GM18867 (cell line): ENCODE data around the gene KCNK3.

ENCODE experiments used
- ATAC-seq: cut with Tn5 transposase; IDR thresholded peaks from one replicate; pipeline ENCODE4 v1.9.1; 2021; ENCODE audit warnings: mild to moderate bottlenecking, moderate library complexity; ENCODE audit not compliant: unreplicated experiment

Gene KCNK3

DNA sequence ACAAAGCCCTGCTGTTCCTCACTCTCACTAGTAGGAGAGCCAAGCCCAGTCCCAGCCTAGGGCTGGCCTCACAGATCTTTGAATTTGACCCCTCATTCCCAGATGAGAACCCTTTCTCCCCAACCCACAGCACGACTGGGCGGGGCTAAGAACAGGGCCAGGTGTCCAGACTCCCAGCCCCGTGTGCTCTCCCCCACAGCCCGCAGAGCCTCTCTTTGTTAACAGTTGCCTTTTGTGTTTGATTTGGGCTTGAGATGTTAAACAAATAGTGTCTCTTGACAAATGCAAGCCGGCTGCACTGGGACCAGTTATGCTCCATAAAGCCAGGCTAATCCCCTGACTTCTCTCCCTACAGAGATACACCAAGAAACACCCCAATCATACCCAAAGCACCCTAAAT lies 4.7 kb upstream of the KCNK3 start:
- no peak for ATAC-seq

DNA sequence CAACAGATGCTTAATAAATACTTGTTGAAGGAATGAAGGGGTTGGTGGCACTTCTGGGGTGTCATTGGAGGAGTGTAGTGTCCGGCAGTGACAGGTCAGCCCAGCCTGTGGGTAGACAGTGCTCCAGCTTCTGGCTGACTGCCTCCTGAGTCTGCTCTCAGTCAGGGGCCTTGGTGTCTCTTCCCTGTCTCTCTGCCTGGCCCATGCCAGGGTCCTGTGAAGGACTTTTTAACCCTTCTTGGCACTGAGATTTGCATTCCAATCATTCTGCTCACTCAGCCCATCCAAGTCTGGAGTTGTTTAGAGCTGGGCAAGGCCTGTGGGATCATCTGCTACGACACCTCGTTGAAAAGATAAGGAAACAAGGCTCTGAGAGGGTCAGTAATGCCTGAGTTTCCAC lies 1.4 kb upstream of the KCNK3 start:
- no peak for ATAC-seq

DNA sequence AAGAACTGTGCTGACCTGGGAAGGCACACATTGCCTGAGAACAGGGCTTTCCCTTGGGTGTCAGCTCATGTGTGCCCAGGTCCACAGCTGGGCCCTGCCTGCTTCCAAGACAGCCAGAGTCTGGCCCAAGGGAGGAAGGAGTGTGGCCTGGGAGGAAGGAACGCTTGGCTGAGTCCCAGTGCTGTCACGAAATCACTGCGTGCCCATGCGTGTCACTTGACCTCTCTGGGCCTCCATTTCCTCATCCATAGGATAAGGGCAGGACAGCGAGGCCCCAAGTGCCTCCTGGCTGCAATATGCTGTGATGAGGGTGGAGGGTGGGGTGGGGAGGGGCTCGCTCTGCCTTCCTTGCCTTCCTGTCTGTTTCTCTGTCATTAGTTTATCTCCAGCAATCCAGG lies 642 bp upstream of the KCNK3 start:
- no peak for ATAC-seq

DNA sequence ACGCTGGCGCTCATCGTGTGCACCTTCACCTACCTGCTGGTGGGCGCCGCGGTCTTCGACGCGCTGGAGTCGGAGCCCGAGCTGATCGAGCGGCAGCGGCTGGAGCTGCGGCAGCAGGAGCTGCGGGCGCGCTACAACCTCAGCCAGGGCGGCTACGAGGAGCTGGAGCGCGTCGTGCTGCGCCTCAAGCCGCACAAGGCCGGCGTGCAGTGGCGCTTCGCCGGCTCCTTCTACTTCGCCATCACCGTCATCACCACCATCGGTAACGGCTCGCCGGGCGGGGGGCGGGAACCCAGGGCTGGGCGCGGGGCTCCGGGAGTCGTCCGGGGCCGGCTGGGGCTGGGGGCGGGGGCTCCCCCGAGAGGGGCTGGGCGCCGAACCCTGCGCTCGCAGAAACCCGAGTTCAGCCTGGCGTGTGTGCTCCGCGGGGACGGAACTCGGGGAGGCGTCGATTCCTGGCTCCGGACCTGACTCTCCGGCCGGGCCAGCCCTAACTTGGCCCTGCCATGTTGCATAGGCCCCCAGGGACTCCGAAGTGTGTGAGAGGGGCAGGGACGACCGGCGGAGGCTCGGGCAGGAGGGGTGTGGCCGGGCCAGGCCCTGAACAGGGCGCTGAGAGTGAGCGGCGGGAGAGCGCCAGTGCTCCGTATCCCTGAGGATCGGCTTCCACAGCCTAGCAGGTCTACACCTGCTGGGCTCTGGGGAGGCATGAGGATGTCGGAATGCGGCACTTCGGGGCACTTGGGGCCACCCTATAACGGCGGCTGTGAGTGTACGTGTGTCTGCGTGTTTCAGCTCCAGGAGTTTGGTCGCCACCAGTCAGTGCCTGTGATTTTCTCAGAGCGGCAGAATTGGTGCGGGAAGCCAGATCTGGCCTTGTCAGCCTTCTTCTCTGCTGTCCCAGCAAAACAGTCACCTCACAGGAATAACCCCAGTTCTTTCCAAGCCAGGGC lies 651 bp downstream of the KCNK3 start:
- ATAC-seq = no peak

DNA sequence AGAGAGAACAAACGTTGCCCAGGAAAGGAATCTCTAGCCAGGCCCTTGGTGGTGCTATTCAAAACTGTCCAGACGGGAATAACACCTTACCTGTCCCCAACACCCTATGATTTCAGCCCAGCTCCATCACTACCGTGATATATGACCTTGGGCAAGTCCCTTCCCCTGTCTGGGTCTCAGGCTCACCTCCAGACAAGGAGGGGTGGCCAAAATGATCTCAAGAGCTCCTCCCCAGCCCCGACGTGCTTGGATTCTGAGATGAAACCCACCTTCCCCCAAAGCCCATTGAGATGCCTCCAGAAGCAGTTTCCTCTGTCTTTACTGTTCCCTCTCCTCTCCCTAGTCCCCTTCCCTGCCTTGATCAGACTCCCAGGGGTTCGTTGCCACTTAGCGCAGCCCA lies 1.5 kb downstream of the KCNK3 start:
- no peak for ATAC-seq

DNA sequence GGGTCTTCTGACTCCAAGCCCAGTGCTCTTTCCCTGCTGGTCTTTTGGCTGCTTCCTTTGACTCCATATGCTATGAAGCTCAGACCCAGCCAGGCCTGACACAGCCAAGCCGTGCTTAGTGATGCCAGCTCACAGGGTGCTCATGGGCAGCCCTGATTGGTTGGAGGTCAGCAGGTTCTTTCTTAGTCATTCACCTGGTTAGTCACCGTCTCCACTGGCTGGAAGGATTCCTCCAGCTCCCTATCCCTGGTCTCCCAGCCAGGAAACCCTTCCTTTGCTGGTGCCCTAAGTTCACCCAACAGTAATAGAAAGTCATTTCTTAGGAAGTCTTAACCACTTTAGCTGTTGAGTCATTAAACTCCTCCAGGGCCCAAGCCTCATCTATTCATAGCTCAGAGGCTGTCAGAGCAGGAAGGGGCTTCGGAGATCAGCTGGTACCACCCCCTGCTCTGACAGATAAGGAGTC lies 3.9 kb downstream of the KCNK3 start:
- ATAC-seq = no peak

DNA sequence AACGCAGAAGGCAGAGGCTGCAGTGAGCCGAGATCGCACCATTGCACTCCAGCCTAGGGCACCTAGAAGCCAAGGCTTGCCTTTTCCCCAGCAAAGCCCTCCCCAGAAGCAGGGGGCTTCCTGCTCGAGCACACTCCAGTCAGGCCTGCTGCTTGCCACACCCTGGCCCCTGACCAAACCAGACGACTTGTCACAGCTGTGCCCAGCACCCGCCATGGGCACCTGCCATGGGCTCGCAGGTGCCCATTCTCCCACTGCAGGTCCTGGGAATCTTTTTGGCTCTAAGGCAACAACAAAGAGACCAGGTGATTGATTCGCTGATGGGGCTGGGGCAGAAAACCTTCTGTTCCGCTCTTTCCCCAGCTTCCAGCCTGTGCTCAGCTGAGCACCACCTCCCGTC lies 4.9 kb downstream of the KCNK3 start:
- ATAC-seq = no peak

DNA sequence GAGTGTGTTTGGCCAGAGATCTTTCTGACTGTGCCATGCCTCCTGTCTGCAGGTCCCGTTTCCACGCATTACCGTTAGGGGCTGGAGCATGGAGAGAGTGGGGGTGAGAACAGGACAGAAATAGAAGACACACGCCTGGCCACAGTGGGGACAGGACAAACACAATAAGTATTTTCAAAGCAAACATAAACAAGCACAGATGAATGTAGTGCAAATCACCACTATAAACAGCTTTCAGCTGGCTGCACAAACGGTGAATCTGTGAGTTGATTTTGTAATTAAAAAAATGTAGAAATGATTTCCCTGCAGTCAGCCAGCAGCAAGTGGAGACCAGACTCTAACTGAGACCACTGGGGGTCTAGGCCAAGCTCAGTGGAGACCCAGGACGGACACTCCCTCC lies 6.8 kb downstream of the KCNK3 start:
- no peak for ATAC-seq

DNA sequence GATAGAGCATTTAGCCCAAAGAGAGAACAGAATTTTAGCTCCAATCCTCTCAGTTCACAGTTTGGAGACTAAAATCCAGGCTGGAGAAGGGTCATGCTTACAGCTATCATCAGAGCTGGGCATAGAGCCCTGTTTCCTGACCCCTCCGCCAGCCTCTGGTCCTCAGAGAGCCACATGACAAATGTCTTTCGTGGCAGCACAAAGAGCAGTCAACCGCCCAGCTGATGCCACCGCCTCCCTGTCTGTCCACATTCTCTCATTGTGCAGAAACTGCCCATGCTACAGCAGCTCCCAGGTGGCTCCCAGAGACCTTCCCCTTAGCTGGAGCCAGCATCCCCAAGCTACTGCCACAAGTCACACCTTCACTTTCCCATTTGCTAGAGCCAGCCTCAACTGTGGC lies 7.6 kb downstream of the KCNK3 start:
- no peak for ATAC-seq

DNA sequence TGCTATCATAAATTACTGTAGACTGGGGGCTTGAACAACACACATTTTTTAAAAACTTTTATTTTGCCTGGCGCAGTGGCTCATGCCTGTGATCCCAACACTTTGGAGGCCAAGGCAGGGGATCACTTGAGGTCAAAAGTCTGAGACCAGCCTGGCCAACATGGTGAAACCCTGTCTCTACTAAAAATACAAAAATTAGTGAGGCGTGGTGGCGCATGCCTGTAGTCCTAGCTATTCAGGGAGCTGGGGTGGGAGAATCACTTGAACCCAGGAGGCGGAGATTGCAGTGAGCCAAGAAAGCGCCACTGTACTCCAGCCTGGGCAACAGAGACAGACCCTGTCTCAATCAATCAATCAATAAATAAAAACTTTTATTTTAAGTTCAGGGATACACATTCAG lies 9.1 kb downstream of the KCNK3 start:
- no peak for ATAC-seq

DNA sequence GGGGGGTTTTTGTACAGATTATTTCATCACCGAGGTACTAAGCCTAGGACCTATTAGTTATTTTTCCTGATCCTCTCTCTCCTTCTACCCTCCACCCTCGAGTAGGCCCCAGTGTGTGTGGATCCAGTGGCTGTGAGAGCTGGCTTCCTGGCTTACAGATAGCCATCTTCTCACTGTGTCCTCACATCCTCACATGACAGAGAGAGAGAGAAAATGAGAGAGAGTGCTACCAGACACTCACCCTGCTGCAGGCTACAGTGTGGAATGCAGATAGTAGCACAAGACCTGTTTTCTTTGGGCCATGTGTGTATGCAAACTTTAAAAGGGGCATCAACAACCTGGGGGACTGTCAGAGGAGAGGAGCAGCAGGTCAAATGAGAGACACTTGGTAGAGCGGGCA lies 9.5 kb downstream of the KCNK3 start:
- no peak for ATAC-seq

DNA sequence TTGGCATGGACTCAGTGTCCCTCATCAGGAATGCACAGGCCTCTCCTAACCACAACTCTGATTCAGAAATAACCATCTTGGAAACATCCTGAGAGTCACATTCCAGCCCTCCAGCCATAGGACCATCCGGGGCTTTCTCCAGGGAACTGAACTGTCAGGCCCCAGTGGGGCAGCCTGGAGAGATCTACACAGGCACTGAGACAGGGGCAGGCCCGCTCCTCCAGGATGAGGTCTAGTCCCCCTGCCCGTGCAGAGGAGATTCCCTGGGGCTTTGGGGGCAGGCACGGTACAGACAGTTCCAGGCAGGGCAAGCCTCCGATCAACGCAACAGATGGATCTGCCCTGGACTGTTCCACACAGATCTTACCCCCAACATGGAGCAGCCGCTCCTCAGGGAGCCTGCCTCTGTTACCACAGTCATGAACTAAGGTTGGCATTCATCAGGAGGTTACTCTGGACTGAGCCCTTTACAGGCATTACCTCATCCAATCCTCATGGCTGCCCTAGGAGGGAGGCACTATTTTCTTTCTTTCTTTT lies 12.0 kb downstream of the KCNK3 start:
- ATAC-seq = no peak

DNA sequence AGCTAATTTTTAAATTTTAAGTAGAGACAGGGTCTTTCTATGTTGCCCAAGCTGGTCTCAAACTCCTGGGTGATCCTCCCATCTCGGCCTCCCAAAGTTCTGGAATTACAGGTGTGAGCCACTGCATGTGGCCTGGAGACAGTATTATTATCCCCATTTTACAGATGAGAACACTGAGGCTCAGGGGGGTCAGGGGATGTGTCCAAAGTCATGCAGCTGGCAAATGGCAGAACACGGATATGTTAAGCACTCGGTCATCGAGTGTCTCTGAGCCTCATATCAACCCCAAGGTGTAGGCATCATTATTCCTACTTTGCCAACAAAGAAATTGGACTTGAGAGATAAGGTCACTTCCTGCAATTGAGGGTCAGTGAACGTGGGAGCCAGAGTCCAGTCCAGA lies 12.6 kb downstream of the KCNK3 start:
- no peak for ATAC-seq

DNA sequence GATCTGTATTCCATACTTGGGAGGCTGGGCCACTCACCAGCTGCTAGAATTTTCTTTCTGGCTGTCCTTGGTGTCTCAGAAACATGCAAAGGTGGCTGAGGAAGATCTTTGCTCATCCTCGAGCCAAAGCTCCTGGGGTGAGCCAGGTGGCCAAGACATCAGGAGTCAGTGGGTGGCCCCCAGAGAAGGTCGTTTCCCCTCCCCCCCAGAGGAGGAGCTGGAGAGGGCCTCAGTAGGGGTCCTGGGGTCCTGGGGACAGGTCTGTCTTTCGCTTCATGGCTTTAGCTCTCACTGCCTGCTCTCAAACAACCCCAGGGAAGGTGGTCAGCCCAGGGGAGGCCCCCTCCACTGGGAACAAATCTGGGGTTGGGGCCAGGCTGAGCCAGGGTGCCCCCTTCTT lies 13.6 kb downstream of the KCNK3 start:
- no peak for ATAC-seq

DNA sequence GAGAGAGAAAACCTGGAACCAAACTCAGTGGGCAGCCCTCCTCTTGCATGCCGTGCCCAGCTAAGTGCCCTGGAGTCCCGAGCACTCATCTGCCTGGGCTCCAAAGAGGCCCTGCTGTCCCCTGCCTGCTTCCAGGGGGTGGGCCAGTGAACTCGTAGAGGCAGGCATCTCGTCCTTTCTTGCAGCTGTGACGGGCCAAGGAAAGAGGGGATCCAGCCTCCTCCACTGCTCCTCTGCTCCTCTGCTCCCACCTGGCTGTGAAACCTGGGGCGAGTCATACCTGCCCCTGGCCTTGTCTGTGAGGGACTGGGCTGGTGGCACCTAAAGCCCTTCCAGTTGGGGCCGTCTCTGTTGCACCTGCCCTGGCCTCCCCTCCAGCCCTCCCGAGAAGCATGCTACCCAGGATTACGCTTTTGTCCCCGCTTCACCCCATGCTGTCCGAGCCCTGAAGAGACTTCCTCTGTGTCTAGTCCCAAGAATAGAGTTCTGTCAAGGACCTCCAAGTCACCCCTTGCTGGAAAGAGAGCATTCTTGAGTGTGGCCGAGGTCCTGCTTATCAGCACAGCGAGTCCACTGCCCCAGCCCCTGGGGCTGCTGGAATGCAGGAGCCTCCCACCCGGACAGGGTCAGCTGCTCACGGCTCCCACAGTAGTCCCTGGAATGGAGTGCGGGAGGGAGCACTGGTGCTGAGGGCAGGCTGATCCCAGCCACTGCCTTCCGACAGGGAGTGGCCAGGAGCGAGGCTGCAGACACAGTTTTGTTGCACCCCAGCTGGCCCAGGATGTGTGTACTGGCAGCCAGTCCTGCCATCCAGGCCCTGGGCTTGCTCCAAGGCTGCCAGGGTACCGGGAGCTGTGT lies 14.3 kb downstream of the KCNK3 start:
- ATAC-seq = no peak

DNA sequence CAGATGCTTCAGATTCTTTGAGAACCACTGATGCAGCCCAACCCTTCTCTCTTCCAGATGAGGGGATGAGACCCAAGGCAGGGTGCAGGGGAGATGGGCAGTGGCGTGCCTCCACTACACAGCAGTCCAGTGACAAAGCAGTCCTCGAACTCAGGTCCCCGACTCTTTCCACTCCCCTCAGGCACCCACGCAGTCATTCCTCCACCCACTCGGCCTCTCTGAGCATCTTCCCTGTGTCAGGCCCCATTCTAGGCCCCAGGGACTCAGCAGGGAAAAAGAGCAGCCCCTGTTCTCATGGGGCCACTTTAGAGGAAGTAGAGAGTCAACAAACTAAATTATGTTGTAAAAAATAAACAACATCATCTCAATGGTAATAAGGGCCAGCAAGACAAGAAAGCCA lies 15.2 kb downstream of the KCNK3 start:
- no peak for ATAC-seq

DNA sequence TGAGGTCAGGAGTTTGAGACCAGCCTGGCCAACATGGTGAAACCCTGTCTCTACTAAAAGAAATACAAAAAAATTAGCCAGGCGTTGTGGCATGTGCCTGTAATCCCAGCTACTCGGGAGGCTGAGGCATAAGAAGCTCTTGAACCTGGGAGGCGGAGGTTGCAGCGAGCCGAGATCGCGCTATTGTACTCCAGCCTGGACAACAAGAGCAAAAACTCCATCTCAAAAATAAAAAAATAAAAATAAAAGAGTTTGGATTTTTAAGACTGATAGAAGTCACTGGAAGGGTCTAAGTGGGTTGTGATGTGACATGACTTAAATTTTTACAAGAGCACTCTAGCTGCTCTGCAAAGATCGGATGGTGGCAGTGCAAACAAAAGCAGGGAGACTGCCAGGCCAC lies 15.9 kb downstream of the KCNK3 start:
- no peak for ATAC-seq

DNA sequence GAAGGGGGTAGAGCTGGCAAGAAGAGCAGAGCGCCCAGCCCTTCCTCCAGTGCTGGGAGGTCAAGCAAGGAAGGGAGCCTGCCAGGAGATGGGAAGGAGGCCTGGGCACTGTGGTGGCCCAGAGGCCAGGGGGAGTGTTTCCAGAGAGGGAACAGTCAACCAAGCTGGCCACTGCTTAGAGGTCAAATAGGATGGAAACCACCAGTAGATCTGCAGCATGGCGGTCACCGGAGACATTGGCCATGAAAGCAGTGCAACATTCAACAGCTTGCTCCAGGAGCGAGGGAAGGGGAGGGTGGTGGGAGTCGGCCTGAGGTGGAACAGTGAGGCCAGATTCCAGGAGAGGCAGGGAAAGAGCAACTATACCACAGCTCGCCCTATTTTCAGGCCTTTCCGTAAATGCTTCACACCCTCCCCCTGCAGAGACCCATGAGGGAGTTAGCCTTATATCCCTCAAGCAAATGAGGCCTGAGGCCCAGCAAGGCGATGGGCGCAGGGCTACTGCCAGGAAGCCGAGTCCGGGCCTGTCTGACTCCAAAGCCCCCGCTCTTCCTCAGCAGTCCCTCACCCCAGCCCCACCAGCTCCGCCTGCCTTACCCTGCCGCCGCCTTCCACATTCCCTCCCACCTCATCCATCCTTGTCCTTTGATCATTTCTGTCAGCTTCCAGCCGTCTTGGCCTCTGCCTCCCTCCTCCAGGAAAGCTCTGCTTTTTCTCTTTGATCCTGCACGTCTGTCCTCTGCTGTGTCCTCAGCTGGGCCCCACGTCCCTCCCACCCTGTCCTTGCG lies 17.0 kb downstream of the KCNK3 start:
- ATAC-seq = no peak

DNA sequence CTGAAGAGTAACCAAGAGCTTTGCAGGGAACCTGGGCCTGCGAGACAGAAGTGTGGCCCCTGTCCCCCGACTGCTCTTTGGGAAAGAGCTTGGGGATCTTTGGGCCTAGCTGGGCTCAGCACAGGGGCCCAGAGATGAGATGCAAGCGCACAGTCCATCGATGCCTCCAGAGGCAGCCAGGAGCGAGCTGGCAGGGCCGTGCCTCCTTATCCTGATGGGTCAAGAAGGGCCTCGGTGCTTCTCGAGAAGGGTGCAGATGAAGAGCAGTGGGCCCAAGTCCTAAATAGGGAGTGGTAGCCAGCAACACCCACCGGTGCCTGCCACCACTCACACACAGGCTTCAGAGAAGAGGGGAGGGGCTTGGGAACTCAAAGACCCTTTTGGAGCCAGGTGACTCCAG lies 17.6 kb downstream of the KCNK3 start:
- ATAC-seq = no peak

DNA sequence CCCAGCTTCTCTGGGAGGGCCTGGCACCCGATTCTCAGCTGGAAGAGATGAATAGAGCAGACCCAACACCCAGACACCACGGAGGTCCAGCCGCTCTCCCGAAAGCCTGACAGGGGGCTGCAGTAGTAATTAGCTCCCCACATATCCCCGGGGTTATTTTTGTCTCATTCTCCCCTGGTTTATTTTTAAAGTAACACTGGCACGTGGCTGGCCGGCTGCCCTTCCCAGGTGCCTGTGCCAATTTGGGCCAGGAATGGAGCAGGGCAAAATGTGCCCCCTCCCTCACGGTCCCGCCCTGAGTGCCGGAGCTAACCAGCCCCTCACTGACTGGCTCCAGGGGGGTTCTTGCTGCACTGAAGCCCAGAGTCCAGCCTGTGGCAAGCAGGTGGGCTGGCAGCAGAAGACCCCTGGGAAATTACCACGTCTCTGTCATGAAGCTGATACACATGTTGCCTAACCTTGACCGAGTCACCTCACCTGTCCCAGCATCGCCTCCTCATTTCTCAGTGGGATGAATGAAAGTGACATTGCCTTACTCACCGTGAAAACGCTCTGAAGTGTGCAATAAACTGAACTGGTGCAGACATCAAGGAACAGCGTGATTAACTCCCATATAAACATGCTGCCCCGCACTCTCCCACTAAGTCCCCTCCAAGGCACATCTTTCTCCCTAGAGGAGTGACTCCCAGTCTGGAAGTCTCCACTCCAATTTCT lies 18.4 kb downstream of the KCNK3 start:
- ATAC-seq = no peak
